ENCODE results near the gene KIAA0040. TPM values are rescaled to one million over a fixed set of nuclear protein-coding genes. Genes with fewer than 3 reads are reported as not detected.

Gene KIAA0040
- total RNA-seq, 4 donors from 2014 or later: 12.3 to 22.1 (median 16.3) TPM

GRCh38 chr1:175145899-175146528 lies 46.6 kb downstream of the KIAA0040 start:
- intact Hi-C loops (cut with DNase I; ENCODE audit: low total_unique reads): no loop called here
- Histone ChIP-seq H3K4me1 (no peaks in the 10 kb centered on the region), H3K9me3 (no peaks in the 10 kb centered on the region), H3K27ac (no peak overlapping the region), H3K36me3 (no peaks in the 10 kb centered on the region), H3K27me3 (no peaks in the 10 kb centered on the region), H3K4me3 (no peak overlapping the region)
- no peak for DNase-seq
- TF ChIP-seq CTCF (IDR thresholded peaks at IDR 0.05) (no peak), POLR2A (IDR thresholded peaks at IDR 0.05) (no peak)

GRCh38 chr1:175138579-175138978 lies 54.0 kb downstream of the KIAA0040 start:
- Histone ChIP-seq H3K27me3 (no peaks in the 10 kb centered on the region), H3K9me3 (no peaks in the 10 kb centered on the region), H3K36me3 (no peaks in the 10 kb centered on the region), H3K4me1 (no peaks in the 10 kb centered on the region), H3K27ac (no peak overlapping the region), H3K4me3 (no peak overlapping the region)
- intact Hi-C loops (cut with DNase I; ENCODE audit: low total_unique reads): no loop called here
- DNase-seq: no peak
- TF ChIP-seq CTCF (IDR thresholded peaks at IDR 0.05) (no peak), POLR2A (IDR thresholded peaks at IDR 0.05) (no peak)

GRCh38 chr1:175137369-175137768 lies 55.2 kb downstream of the KIAA0040 start:
- Histone ChIP-seq H3K4me1 (no peaks in the 10 kb centered on the region), H3K4me3 (no peak overlapping the region), H3K27me3 (no peaks in the 10 kb centered on the region), H3K36me3 (no peaks in the 10 kb centered on the region), H3K9me3 (no peaks in the 10 kb centered on the region), H3K27ac (no peak overlapping the region)
- TF ChIP-seq POLR2A (IDR thresholded peaks at IDR 0.05): no peak
- TF ChIP-seq CTCF (IDR thresholded peaks at IDR 0.05): no peak
- DNase-seq: no peak
- intact Hi-C loops (cut with DNase I; ENCODE audit: low total_unique reads): no loop called here

GRCh38 chr1:175136246-175136645 lies 56.3 kb downstream of the KIAA0040 start:
- no peaks in the 10 kb centered on the region for H3K9me3 ChIP-seq
- H3K36me3 ChIP-seq: no peaks in the 10 kb centered on the region
- H3K4me1 ChIP-seq: no peaks in the 10 kb centered on the region
- no peak overlapping the region for H3K4me3 ChIP-seq
- no peaks in the 10 kb centered on the region for H3K27me3 ChIP-seq
- intact Hi-C loops (cut with DNase I; ENCODE audit: low total_unique reads): no loop called here
- TF ChIP-seq POLR2A (IDR thresholded peaks at IDR 0.05): no peak
- no peak for TF ChIP-seq CTCF (IDR thresholded peaks at IDR 0.05)
- no peak overlapping the region for H3K27ac ChIP-seq
- no peak for DNase-seq

- Histone ChIP-seq H3K4me1 (no peaks in the 10 kb centered on the region), H3K27ac (no peak overlapping the region), H3K4me3 (no peak overlapping the region), H3K27me3 (no peaks in the 10 kb centered on the region), H3K9me3 (no peaks in the 10 kb centered on the region), H3K36me3 (no peaks in the 10 kb centered on the region)
- no peak for TF ChIP-seq POLR2A (IDR thresholded peaks at IDR 0.05)
- no peak for TF ChIP-seq CTCF (IDR thresholded peaks at IDR 0.05)
- intact Hi-C loops (cut with DNase I; ENCODE audit: low total_unique reads): no loop called here
- no peak for DNase-seq
These were observed 58.1 kb downstream of the KIAA0040 start for GRCh38 chr1:175134500-175134899.
